Endothelial cell of umbilical vein (primary cell): ENCODE measurements around the gene SPINK4. TPM values are rescaled to one million over a fixed set of nuclear protein-coding genes. Genes with fewer than 3 reads are reported as not detected.

Source experiments
- BruUV-seq: library from RNA; stranded (reverse); fragments of 400-500 nt; replicated peaks from 2 replicates; lab custom pipeline; 2021; lab: Mats Ljungman, UMichigan
- CTCF ChIA-PET: fragments of 300-600, 350-600 bp; sonication (Branson Sonifier 250); formaldehyde crosslinking; loops from one replicate; lab custom pipeline; 2021; ENCODE audit warnings: antibody characterized with exemption, inconsistent platforms; lab: Charles Lee
- POLR2A ChIA-PET: fragments of 300-600, 350-600 bp; sonication (Branson Sonifier 250); formaldehyde crosslinking; loops from one replicate; lab custom pipeline; 2021; ENCODE audit warnings: antibody characterized with exemption, inconsistent platforms; lab: Charles Lee
- DNase-seq: peaks from one replicate; pipeline ENCODE4 v3.0.0-alpha.2; 2011; ENCODE audit warnings: low read depth, low spot score
- FAIRE-seq: peaks from 2 replicates; lab custom pipeline; 2011; peaks lifted over from hg19 to GRCh38; lab: Jason Lieb, UNC
- H2AFZ ChIP-seq: 2 replicates; pipeline ENCODE4 v1.6.0; 2012; ENCODE audit warnings: low read depth, low read length, control low read depth, inconsistent platforms
- H3K27ac ChIP-seq: 2 replicates; pipeline ENCODE4 v1.5.1; 2011; ENCODE audit warnings: low read depth, mild to moderate bottlenecking, control low read depth, low read length, moderate library complexity; ENCODE audit not compliant: insufficient read depth
- H3K27me3 ChIP-seq, 2 experiments: 2 replicates each; pipeline versions ENCODE4 v1.6.0 to v1.6.1; 2011; ENCODE audit warnings: low read length in 2 of 2, mixed read lengths in 1 of 2; ENCODE audit not compliant: control insufficient read depth in 2 of 2, insufficient read depth in 2 of 2
- H3K36me3 ChIP-seq, 2 experiments: 2 replicates in 1 of 2; 3 replicates in 1 of 2; pipeline ENCODE4 v1.5.1; 2011; ENCODE audit warnings: low read length in 2 of 2, mild to moderate bottlenecking in 1 of 2, moderate library complexity in 1 of 2; ENCODE audit not compliant: control insufficient read depth in 2 of 2, insufficient read depth in 2 of 2; ENCODE audit errors: extremely low read depth in 1 of 2
- H3K4me1 ChIP-seq: 3 replicates; pipeline ENCODE4 v1.5.1; 2011; ENCODE audit warnings: mild to moderate bottlenecking, low read length; ENCODE audit not compliant: control insufficient read depth, insufficient read depth; ENCODE audit errors: extremely low read depth
- H3K4me2 ChIP-seq: 2 replicates; pipeline ENCODE4 v1.6.1; 2011; ENCODE audit warnings: low read length, control low read depth, mixed read lengths; ENCODE audit not compliant: insufficient read depth
- H3K4me3 ChIP-seq, 3 experiments: fragments of 200-600 bp in 1 of 3; sonication (generic), shearing (Covaris generic) in 1 of 3; replicated peaks in 1 of 3; 2 replicates each; pipeline ENCODE4 v1.5.1; 2011 to 2016; ENCODE audit warnings: control low read depth in 3 of 3, low read length in 3 of 3, mild to moderate bottlenecking in 2 of 3, inconsistent platforms in 1 of 3, low read depth in 1 of 3, moderate library complexity in 1 of 3; ENCODE audit not compliant: insufficient read depth in 1 of 3
- H3K79me2 ChIP-seq: 2 replicates; pipeline ENCODE4 v1.6.0; 2012; ENCODE audit warnings: low read length, inconsistent platforms; ENCODE audit not compliant: control insufficient read depth, insufficient read depth
- H3K9ac ChIP-seq: replicated peaks from 2 replicates; pipeline ENCODE3; 2011; ENCODE audit warnings: low read length, control low read depth; ENCODE audit not compliant: insufficient read depth; ENCODE audit errors: extremely low read depth
- H3K9me1 ChIP-seq: replicated peaks from 3 replicates; pipeline ENCODE4 v1.6.0; 2011; ENCODE audit warnings: mild to moderate bottlenecking, low read length; ENCODE audit not compliant: control insufficient read depth, insufficient read depth; ENCODE audit errors: extremely low read depth
- H3K9me3 ChIP-seq: replicated peaks from 2 replicates; pipeline ENCODE4 v1.5.1; 2012; ENCODE audit warnings: low read length, inconsistent platforms; ENCODE audit not compliant: control insufficient read depth, insufficient read depth
- H4K20me1 ChIP-seq: replicated peaks from 2 replicates; pipeline ENCODE3; 2011; ENCODE audit warnings: mild to moderate bottlenecking, low read length; ENCODE audit not compliant: control insufficient read depth, insufficient read depth; ENCODE audit errors: extremely low read depth
- CTCF ChIP-seq, 2 donors: IDR thresholded peaks; 1 replicate in 1 of 2; 2 replicates in 1 of 2; pipeline ENCODE4 v1.5.1; 2011; ENCODE audit warnings: low read length in 2 of 2, mild to moderate bottlenecking in 2 of 2, moderate library complexity in 2 of 2, control low read depth in 1 of 2, inconsistent platforms in 1 of 2, low read depth in 1 of 2; ENCODE audit not compliant: insufficient read depth in 1 of 2; ENCODE audit errors: extremely low read depth in 1 of 2
- EZH2 ChIP-seq: IDR thresholded peaks from 2 replicates; pipeline ENCODE4 v1.6.1; 2012; ENCODE audit warnings: borderline replicate concordance, low read depth, mild to moderate bottlenecking, moderate library complexity, low read length, inconsistent platforms; ENCODE audit not compliant: severe bottlenecking
- FOS ChIP-seq: IDR thresholded peaks from 2 replicates; pipeline ENCODE4 v1.6.1; 2011; ENCODE audit warnings: mild to moderate bottlenecking, low read length, moderate library complexity, borderline replicate concordance; ENCODE audit not compliant: insufficient read depth
- GATA2 ChIP-seq: IDR thresholded peaks from 2 replicates; pipeline ENCODE4 v1.7.0; 2011; ENCODE audit warnings: low read depth, mild to moderate bottlenecking, moderate library complexity, mixed read lengths, low read length; ENCODE audit not compliant: insufficient read length, insufficient read depth
- JUN ChIP-seq: IDR thresholded peaks from 2 replicates; pipeline ENCODE4 v1.6.1; 2011; ENCODE audit warnings: borderline replicate concordance, low read depth; ENCODE audit not compliant: insufficient read length, insufficient read depth
- MAX ChIP-seq: IDR thresholded peaks from 2 replicates; pipeline ENCODE4 v1.6.1; 2011; ENCODE audit not compliant: insufficient read depth, insufficient read length
- MYC ChIP-seq: IDR thresholded peaks from one replicate; pipeline ENCODE4 v1.6.1; 2011; ENCODE audit warnings: mild to moderate bottlenecking, low read depth, low read length
- POLR2A ChIP-seq: IDR thresholded peaks from 2 replicates; pipeline ENCODE4 v1.6.1; 2012; ENCODE audit warnings: low read depth, mild to moderate bottlenecking, control low read depth, low read length
- POLR2AphosphoS5 ChIP-seq: IDR thresholded peaks from 2 replicates; pipeline ENCODE4 v1.6.1; 2012; ENCODE audit warnings: low read depth, mild to moderate bottlenecking, control low read depth, low read length, moderate library complexity; ENCODE audit not compliant: insufficient read depth
- dilution Hi-C: fragments of 300-500 bp; cut with MboI; formaldehyde crosslinking; loops from one replicate; pipeline ENCODE4 v1.15.0; 2019; ENCODE audit warnings: low sequenced_read_pairs; ENCODE audit not compliant: extremely low pct_ligation_motif_present
- intact Hi-C: fragments of 100-400 bp; cut with micrococcal nuclease; formaldehyde crosslinking; loops from one replicate; pipeline ENCODE4 v1.10.0; 2022
- polyA plus RNA-seq, 4 experiments: library from polyadenylated mRNA; depleted of rRNA in 3 of 4; stranded (reverse) in 3 of 4; unstranded in 1 of 4; fragments of >200 nt; gene quantifications; 2 replicates each; pipeline versions ENCODE4 v1.2.1 to v1.2.3, GENCODE V29; 2011 to 2012; ENCODE audit warnings: missing spikeins in 1 of 4
- total RNA-seq: library from RNA; stranded (reverse); gene quantifications from 2 replicates; pipeline ENCODE4 v1.2.3, GENCODE V29; 2021

The SPINK4 gene
- total and polyA plus RNA-seq, 2 donors (not counting 3 experiments of a cell fraction or from before 2014, with no cell fraction given), result not detected

GRCh38 chr9:33193818-33194217 lies 46.1 kb upstream of the SPINK4 start:
- Histone ChIP-seq H3K27ac (no peak overlapping the region), H2AFZ (no peak overlapping the region), H3K79me2 (no peaks in the 10 kb centered on the region), H3K27me3 (peaks cover 2 to 9% of the 10 kb centered on the region in 2 experiments), H4K20me1 (no peaks in the 10 kb centered on the region), H3K9me1 (no peaks in the 10 kb centered on the region), H3K36me3 (no peaks in the 10 kb centered on the region), H3K4me2 (no peak overlapping the region), H3K4me1 (no peaks in the 10 kb centered on the region), H3K9me3 (no peaks in the 10 kb centered on the region), H3K4me3 (no peak overlapping the region), H3K9ac (no peak overlapping the region)
- FAIRE-seq, result no peak
- dilution Hi-C loops, result no loop called here
- ChIA-PET CTCF (no interaction called here), POLR2A (no interaction called here)
- intact Hi-C loops, result no loop called here
- DNase-seq, result no peak
- no peak for TF ChIP-seq MAX
- no peak for TF ChIP-seq GATA2
- TF ChIP-seq JUN, result no peak
- TF ChIP-seq POLR2A, result no peak
- no peak for TF ChIP-seq FOS
- no peak for TF ChIP-seq POLR2AphosphoS5
- no peak for TF ChIP-seq EZH2
- TF ChIP-seq MYC, result no peak
- TF ChIP-seq CTCF (IDR thresholded peaks at IDR 0.05; ENCODE audit: extremely low read depth in 1 of 2, insufficient read depth in 1 of 2, low read depth in 1 of 2, low read length in 2 of 2), result no peak
- no TSS peak for BruUV-seq
